Neural cell (in vitro differentiated cells): ENCODE measurements around the gene STOML2.

Experiments
- EP300 ChIP-seq: fragments of 450-650 bp; conservative IDR thresholded peaks from 2 replicates; pipeline ENCODE4 v1.6.1; 2014; ENCODE audit warnings: antibody characterized with exemption, mild to moderate bottlenecking, moderate library complexity; ENCODE audit not compliant: poor library complexity, severe bottlenecking
- POLR2AphosphoS5 ChIP-seq: IDR thresholded peaks from 2 replicates; pipeline ENCODE4 v1.6.1; 2012
- TF ChIP-seq, protein P1 (sequence below): fragments of 450-650 bp; IDR thresholded peaks from 2 replicates; pipeline ENCODE4 v1.5.1; 2014; ENCODE audit warnings: antibody characterized with exemption, mild to moderate bottlenecking, moderate library complexity; ENCODE audit not compliant: poor library complexity, severe bottlenecking

- TF ChIP-seq POLR2AphosphoS5 (no peak), EP300 (no peak)
- TF ChIP-seq, protein P1, sequence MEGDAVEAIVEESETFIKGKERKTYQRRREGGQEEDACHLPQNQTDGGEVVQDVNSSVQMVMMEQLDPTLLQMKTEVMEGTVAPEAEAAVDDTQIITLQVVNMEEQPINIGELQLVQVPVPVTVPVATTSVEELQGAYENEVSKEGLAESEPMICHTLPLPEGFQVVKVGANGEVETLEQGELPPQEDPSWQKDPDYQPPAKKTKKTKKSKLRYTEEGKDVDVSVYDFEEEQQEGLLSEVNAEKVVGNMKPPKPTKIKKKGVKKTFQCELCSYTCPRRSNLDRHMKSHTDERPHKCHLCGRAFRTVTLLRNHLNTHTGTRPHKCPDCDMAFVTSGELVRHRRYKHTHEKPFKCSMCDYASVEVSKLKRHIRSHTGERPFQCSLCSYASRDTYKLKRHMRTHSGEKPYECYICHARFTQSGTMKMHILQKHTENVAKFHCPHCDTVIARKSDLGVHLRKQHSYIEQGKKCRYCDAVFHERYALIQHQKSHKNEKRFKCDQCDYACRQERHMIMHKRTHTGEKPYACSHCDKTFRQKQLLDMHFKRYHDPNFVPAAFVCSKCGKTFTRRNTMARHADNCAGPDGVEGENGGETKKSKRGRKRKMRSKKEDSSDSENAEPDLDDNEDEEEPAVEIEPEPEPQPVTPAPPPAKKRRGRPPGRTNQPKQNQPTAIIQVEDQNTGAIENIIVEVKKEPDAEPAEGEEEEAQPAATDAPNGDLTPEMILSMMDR = no peak
Measured at GRCh38 chr9:35070823-35071813, 31.8 kb downstream of the STOML2 start.
